Mucosa of stomach (tissue), 1 donor: ENCODE data around the gene SEMA6B.

Experiments
- H3K27me3 ChIP-seq: one replicate; pipeline ENCODE4 v1.7.0; 2013; ENCODE audit warnings: mild to moderate bottlenecking, low read length; ENCODE audit not compliant: control insufficient read depth, insufficient read depth
- H3K36me3 ChIP-seq: one replicate; pipeline ENCODE4 v1.7.0; 2013; ENCODE audit warnings: low read length; ENCODE audit not compliant: control insufficient read depth, insufficient read depth
- H3K4me1 ChIP-seq: one replicate; pipeline ENCODE4 v1.7.0; 2013; ENCODE audit warnings: mild to moderate bottlenecking, low read length; ENCODE audit not compliant: control insufficient read depth, insufficient read depth
- H3K4me3 ChIP-seq: one replicate; pipeline ENCODE4 v1.7.0; 2013; ENCODE audit warnings: low read length
- H3K9ac ChIP-seq: one replicate; pipeline ENCODE4 v1.7.0; 2013; ENCODE audit warnings: mild to moderate bottlenecking, low read length, moderate library complexity
- H3K9me3 ChIP-seq: one replicate; pipeline ENCODE4 v1.7.0; 2013; ENCODE audit warnings: mild to moderate bottlenecking, low read length, moderate library complexity; ENCODE audit not compliant: control insufficient read depth
- donor health status: Pancreatic carcinoma.

Gene SEMA6B

DNA sequence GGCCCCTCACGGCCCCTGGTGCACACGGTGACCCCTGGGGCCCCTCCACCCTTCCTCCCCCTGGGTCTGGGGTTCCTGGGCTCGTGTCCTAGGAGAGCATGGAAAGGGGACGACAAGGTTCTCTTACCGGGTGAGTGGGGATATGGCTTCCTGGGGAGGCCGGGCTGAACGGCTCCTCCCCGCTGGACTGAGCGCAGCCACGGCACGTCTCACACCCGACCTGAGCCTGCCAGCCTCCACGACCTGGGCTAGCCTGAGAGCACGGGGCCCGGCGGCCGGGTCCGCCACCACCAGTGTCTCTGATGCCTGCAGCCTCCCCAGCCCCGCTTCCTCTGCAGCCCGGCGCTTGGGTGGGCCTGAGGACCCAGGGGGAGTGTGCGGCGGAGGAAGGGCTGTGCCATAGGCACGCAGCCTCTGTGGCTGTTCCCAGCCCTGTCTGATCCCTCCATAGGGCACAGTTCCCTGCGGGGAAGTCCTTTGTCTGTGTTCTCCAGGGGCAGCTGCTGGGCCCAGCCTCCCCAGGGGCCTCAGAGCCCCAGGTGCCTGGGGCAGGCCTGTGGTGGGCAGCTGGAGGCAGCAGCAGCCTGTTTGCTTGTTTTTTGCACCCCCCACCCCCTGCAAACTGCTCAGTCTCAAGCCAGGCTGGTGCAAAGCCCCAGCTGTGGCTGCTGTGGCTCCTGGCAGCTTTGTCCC, 56.2 kb downstream of the SEMA6B start:
- no peaks in the 10 kb centered on the region for H3K36me3 ChIP-seq

GRCh38 chr19:4502282-4503131, 57.0 kb downstream of the SEMA6B start:
- Histone ChIP-seq H3K9me3 (no peaks in the 10 kb centered on the region), H3K4me1 (no peaks in the 10 kb centered on the region), H3K27me3 (no peaks in the 10 kb centered on the region), H3K4me3 (no peak overlapping the region), H3K9ac (no peak overlapping the region), H3K36me3 (no peaks in the 10 kb centered on the region)

More for the DNA sequence above, 56.2 kb downstream of the SEMA6B start:
- Histone ChIP-seq H3K9me3 (no peaks in the 10 kb centered on the region), H3K4me3 (no peak overlapping the region), H3K4me1 (no peaks in the 10 kb centered on the region), H3K27me3 (no peaks in the 10 kb centered on the region), H3K9ac (no peak overlapping the region)

DNA sequence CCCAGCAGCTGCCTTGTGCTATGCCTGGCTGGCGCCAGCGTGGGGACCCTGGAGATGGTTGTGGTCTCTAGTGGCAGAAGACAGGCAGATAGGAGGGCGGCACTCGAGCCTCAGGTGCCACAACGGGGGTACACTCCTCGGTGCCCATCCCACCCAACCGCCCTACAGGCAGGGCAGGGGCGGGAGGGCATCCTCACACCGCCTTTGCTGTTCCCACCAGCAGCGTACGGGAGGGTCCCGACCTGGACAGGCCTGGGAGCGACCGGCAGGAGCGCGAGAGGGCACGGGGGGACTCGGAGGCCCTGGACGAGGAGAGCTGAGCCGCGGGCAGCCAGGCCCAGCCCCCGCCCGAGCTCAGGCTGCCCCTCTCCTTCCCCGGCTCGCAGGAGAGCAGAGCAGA, 57.8 kb downstream of the SEMA6B start:
- Histone ChIP-seq H3K4me3 (no peak overlapping the region), H3K9ac (no peak overlapping the region), H3K4me1 (no peaks in the 10 kb centered on the region), H3K9me3 (no peaks in the 10 kb centered on the region), H3K36me3 (no peaks in the 10 kb centered on the region), H3K27me3 (no peaks in the 10 kb centered on the region)

- Histone ChIP-seq H3K9ac (no peak overlapping the region), H3K4me3 (no peak overlapping the region), H3K9me3 (no peaks in the 10 kb centered on the region), H3K36me3 (no peaks in the 10 kb centered on the region), H3K4me1 (no peaks in the 10 kb centered on the region), H3K27me3 (no peaks in the 10 kb centered on the region)
Measured at GRCh38 chr19:4500841-4501591, 58.5 kb downstream of the SEMA6B start.

GRCh38 chr19:4499855-4500254, 59.6 kb downstream of the SEMA6B start:
- Histone ChIP-seq H3K4me1 (no peaks in the 10 kb centered on the region), H3K36me3 (no peaks in the 10 kb centered on the region), H3K9ac (no peak overlapping the region), H3K9me3 (no peaks in the 10 kb centered on the region), H3K27me3 (no peaks in the 10 kb centered on the region), H3K4me3 (no peak overlapping the region)

DNA sequence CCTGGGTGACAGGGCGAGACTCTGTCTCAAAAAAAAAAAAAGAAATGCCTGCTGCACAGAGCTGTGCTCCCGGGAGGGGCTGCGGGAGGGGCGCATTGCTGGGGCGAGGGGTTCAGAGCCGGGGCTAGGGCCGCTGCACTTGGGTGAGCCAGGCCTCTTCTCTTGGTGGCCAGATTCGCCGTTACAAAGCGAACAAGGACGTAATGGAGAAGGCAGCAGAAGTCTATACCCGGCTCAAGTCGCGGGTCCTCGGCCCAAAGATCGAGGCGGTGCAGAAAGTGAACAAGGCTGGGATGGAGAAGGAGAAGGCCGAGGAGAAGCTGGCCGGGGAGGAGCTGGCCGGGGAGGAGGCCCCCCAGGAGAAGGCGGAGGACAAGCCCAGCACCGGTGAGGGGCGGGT, 60.2 kb downstream of the SEMA6B start:
- Histone ChIP-seq H3K9me3 (no peaks in the 10 kb centered on the region), H3K27me3 (no peaks in the 10 kb centered on the region), H3K9ac (no peak overlapping the region), H3K4me3 (no peak overlapping the region), H3K36me3 (no peaks in the 10 kb centered on the region), H3K4me1 (no peaks in the 10 kb centered on the region)

DNA sequence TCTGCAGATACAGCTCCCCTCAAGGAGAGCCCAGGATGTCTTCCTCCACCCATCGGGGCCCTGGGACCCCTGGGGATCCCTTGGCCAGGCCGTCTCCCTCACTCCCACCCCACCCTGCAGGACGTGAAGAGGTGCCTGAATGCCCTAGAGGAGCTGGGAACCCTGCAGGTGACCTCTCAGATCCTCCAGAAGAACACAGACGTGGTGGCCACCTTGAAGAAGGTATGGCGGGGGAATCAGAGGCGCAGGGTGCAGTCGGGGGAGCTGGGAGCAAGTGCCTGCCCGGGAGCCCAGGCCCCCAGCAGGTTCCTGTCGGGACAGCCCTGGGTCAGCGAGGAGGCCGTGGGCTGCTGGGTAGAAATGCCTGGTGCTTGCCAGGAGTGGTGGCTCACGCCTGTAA, 60.8 kb downstream of the SEMA6B start:
- Histone ChIP-seq H3K9ac (no peak overlapping the region), H3K4me1 (no peaks in the 10 kb centered on the region), H3K27me3 (no peaks in the 10 kb centered on the region), H3K36me3 (no peaks in the 10 kb centered on the region), H3K9me3 (no peaks in the 10 kb centered on the region), H3K4me3 (no peak overlapping the region)

DNA sequence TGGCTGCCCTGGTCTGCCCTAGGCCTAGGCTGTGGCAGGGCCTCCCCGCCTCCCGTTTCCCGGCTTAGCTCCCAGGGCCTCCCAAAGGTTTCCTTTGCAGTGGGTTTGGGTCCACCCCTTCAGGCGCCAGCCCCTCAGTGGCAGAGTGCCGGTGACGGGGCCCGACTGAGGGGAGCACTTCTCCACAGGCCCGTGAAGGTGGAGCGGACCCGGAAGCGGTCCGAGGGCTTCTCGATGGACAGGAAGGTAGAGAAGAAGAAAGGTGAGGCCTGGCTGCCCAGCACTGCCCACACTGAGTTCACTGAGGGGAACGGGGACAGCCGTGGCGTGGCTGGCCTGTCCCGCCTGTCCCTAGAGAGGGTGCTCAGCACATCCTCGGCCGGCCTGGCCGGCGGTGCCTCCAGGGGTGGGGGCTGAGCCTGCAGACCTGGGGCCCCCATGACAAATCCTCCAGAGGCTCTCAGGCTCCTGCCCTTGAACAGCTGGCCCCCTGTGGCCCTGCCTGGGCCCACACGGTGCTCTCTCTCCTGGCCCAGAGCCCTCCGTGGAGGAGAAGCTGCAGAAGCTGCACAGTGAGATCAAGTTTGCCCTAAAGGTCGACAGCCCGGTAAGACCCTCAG, 61.6 kb downstream of the SEMA6B start:
- Histone ChIP-seq H3K27me3 (no peaks in the 10 kb centered on the region), H3K36me3 (no peaks in the 10 kb centered on the region), H3K9ac (no peak overlapping the region), H3K4me1 (no peaks in the 10 kb centered on the region), H3K9me3 (no peaks in the 10 kb centered on the region), H3K4me3 (no peak overlapping the region)

DNA sequence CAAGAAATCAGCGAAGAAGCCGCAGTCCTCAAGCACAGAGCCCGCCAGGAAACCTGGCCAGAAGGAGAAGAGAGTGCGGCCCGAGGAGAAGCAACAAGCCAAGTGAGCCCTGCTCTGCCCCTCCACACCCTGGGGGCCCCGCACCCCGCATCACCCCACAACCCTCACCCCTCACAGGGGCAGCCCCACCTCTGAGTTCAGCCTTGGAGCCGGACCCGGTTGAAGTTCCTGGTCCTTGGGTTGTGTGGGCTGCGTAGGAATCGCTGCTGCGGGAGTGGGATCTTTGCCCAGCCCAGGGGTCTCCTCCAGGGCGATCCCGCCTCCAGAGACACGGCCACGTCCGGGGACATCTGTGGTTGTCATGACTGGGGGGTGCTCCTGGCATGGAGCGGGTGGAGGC, 63.2 kb downstream of the SEMA6B start:
- Histone ChIP-seq H3K9ac (no peak overlapping the region), H3K27me3 (no peaks in the 10 kb centered on the region), H3K4me3 (no peak overlapping the region), H3K9me3 (no peaks in the 10 kb centered on the region), H3K4me1 (no peaks in the 10 kb centered on the region), H3K36me3 (no peaks in the 10 kb centered on the region)

- Histone ChIP-seq H3K36me3 (no peaks in the 10 kb centered on the region), H3K4me3 (no peak overlapping the region), H3K4me1 (no peaks in the 10 kb centered on the region), H3K27me3 (no peaks in the 10 kb centered on the region), H3K9me3 (no peaks in the 10 kb centered on the region), H3K9ac (no peak overlapping the region)
Measured at GRCh38 chr19:4495471-4495870, 64.0 kb downstream of the SEMA6B start.

DNA sequence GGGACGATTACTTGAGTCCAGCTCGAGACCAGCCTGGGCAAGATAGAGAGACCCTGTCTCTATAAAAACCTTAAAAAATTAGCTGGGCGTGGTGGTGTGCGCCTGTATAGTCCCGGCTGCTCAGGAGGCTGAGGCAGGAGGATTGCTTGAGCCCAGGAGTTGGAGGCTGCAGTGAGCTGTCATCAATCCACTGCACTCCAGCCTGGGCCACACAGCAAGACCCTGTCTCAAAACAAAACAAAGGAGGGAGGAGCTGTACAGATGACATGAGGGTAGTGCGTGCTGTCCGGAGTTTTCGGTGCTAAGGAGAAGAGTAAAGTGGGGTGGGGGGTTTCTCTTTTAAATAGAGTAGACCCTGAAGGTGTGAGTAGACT, 64.8 kb downstream of the SEMA6B start:
- H3K9ac ChIP-seq = no peak overlapping the region
- H3K4me3 ChIP-seq = no peak overlapping the region
- no peaks in the 10 kb centered on the region for H3K27me3 ChIP-seq
- H3K36me3 ChIP-seq = no peaks in the 10 kb centered on the region
- no peaks in the 10 kb centered on the region for H3K9me3 ChIP-seq
- no peaks in the 10 kb centered on the region for H3K4me1 ChIP-seq
